A549 (cell line): ENCODE data around the gene ENTPD8. TPM values are rescaled to one million over a fixed set of nuclear protein-coding genes. Genes with fewer than 3 reads are reported as not detected.

Experiments used
- ATAC-seq, 2 experiments: fragments of 200-7000 bp in 1 of 2; fragments of >200 bp in 1 of 2; cut with Nextera tagmentation in 1 of 2; cut with Tn5 transposase in 1 of 2; 3 replicates each; pipeline versions ENCODE4 v1.8.0 to v1.9.1; 2018 to 2020; ENCODE audit warnings: mild to moderate bottlenecking in 1 of 2, moderate library complexity in 1 of 2
- CTCF ChIA-PET: fragments of 300-600 bp; sonication (Branson Sonifier 250); formaldehyde crosslinking; extraction: SDS; loops from one replicate; lab custom pipeline; 2021; ENCODE audit warnings: antibody characterized with exemption, inconsistent platforms; lab: Yijun Ruan, JAX
- POLR2A ChIA-PET: fragments of 350-600 bp; formaldehyde crosslinking; extraction: SDS; loops from one replicate; lab custom pipeline; 2021; ENCODE audit warnings: antibody characterized with exemption, inconsistent platforms; lab: Yijun Ruan, JAX
- DNase-seq, 2 experiments: peaks; one replicate each; pipeline versions ENCODE4 v3.0.0 to v3.0.0-alpha.2; 2011 to 2016; ENCODE audit warnings: low read depth in 1 of 2, low spot score in 1 of 2
- FAIRE-seq: peaks from 2 replicates; lab custom pipeline; 2011; peaks lifted over from hg19 to GRCh38; lab: Jason Lieb, UNC
- H3K27ac ChIP-seq, 2 experiments: fragments of >200 bp; sonication (Bioruptor Twin); formaldehyde crosslinking; 3 replicates each; pipeline ENCODE4 v1.5.1; 2016 to 2017
- H3K4me1 ChIP-seq: fragments of >200 bp; sonication (Bioruptor Twin); formaldehyde crosslinking; 3 replicates; pipeline ENCODE4 v1.6.1; 2016
- H3K4me2 ChIP-seq: fragments of >200 bp; sonication (Bioruptor Twin); formaldehyde crosslinking; 3 replicates; pipeline ENCODE4 v1.6.1; 2016
- H3K4me3 ChIP-seq: fragments of >200 bp; sonication (Bioruptor Twin); formaldehyde crosslinking; 3 replicates; pipeline ENCODE4 v1.5.1; 2016
- H3K9me3 ChIP-seq: fragments of >200 bp; sonication (Bioruptor Twin); formaldehyde crosslinking; 3 replicates; pipeline ENCODE4 v1.6.1; 2016
- BCL3 ChIP-seq: fragments of >200 bp; sonication (Bioruptor Twin); formaldehyde crosslinking; IDR thresholded peaks from 3 replicates; pipeline ENCODE4 v1.6.1; 2016
- BHLHE40 ChIP-seq: IDR thresholded peaks from 2 replicates; pipeline ENCODE4 v1.6.1; 2012; ENCODE audit warnings: low read depth, low read length, inconsistent platforms
- CBX8 ChIP-seq: fragments of 200-600 bp; sonication (generic); IDR thresholded peaks from 2 replicates; pipeline ENCODE4 v1.6.1; 2016
- CEBPB ChIP-seq, 2 experiments: fragments of >200 bp in 1 of 2; sonication (Bioruptor Twin) in 1 of 2; formaldehyde crosslinking in 1 of 2; IDR thresholded peaks; 2 replicates each; pipeline ENCODE4 v1.6.1; 2012 to 2016
- E2F6 ChIP-seq: IDR thresholded peaks from 2 replicates; pipeline ENCODE4 v1.6.1; 2012; ENCODE audit warnings: low read depth, borderline replicate concordance
- EHMT2 ChIP-seq: fragments of 200-600 bp; sonication (generic); IDR thresholded peaks from 2 replicates; pipeline ENCODE4 v1.6.1; 2016; ENCODE audit warnings: antibody characterized with exemption, low read depth, mild to moderate bottlenecking, moderate library complexity
- ESRRA ChIP-seq: fragments of 150-350 bp; IDR thresholded peaks from 2 replicates; pipeline ENCODE4 v1.6.1; 2014; ENCODE audit warnings: mild to moderate bottlenecking, low read length, borderline replicate concordance
- FOSB ChIP-seq: fragments of 250-450 bp; sonication (Bioruptor Pico); IDR thresholded peaks from 2 replicates; pipeline ENCODE4 v1.5.0; 2020; ENCODE audit warnings: mild to moderate bottlenecking, moderate library complexity
- FOSL2 ChIP-seq, 2 experiments: fragments of 450-650 bp in 1 of 2; fragments of >200 bp in 1 of 2; sonication (Bioruptor Twin) in 1 of 2; formaldehyde crosslinking; IDR thresholded peaks; 2 replicates each; pipeline versions ENCODE4 v1.5.0 to v1.6.1; 2016 to 2020; ENCODE audit warnings: mild to moderate bottlenecking in 1 of 2, moderate library complexity in 1 of 2
- FOXS1 ChIP-seq: fragments of 250-450 bp; sonication (Bioruptor Pico); IDR thresholded peaks from 2 replicates; pipeline ENCODE4 v1.5.0; 2020; ENCODE audit warnings: mild to moderate bottlenecking, moderate library complexity
- HDAC2 ChIP-seq: fragments of 200-600 bp; sonication (generic); IDR thresholded peaks from 2 replicates; pipeline ENCODE4 v1.6.1; 2016
- HEYL ChIP-seq: fragments of 250-450 bp; sonication (Bioruptor Pico); IDR thresholded peaks from 2 replicates; pipeline ENCODE4 v1.8.0; 2021; ENCODE audit warnings: mild to moderate bottlenecking, moderate library complexity
- HMGXB4 ChIP-seq: fragments of 250-450 bp; sonication (Bioruptor Pico); IDR thresholded peaks from 2 replicates; pipeline ENCODE4 v1.5.0; 2021; ENCODE audit warnings: mild to moderate bottlenecking, moderate library complexity, borderline replicate concordance
- JUN ChIP-seq, 2 experiments: fragments of >200 bp; sonication (Bioruptor Twin); formaldehyde crosslinking; IDR thresholded peaks; 2 replicates in 1 of 2; 3 replicates in 1 of 2; pipeline ENCODE4 v1.6.1; 2016 to 2017
- MAFK ChIP-seq: fragments of 450-650 bp; IDR thresholded peaks from 2 replicates; pipeline ENCODE4 v1.6.1; 2014; ENCODE audit not compliant: partially characterized antibody
- MYC ChIP-seq: IDR thresholded peaks from 2 replicates; pipeline ENCODE4 v1.6.1; 2012; ENCODE audit warnings: mild to moderate bottlenecking, inconsistent platforms, low read length, improper control_type of control experiment, borderline replicate concordance
- POLR2AphosphoS2 ChIP-seq: conservative IDR thresholded peaks from 2 replicates; pipeline ENCODE4 v1.6.1; 2012; ENCODE audit warnings: low read length, improper control_type of control experiment, inconsistent platforms
- RNF2 ChIP-seq: fragments of 200-600 bp; sonication (generic); IDR thresholded peaks from 2 replicates; pipeline ENCODE4 v1.6.1; 2016; ENCODE audit warnings: low read depth, mild to moderate bottlenecking, antibody characterized with exemption, moderate library complexity, borderline replicate concordance
- TP53 ChIP-seq: fragments of 250-450 bp; sonication (Bioruptor Pico); IDR thresholded peaks from 2 replicates; pipeline ENCODE4 v1.5.0; 2021; ENCODE audit warnings: mild to moderate bottlenecking, moderate library complexity
- ZC3H11A ChIP-seq: fragments of 450-650 bp; IDR thresholded peaks from 2 replicates; pipeline ENCODE4 v1.6.1; 2014; ENCODE audit warnings: antibody characterized with exemption, mild to moderate bottlenecking
- ZFP36 ChIP-seq: fragments of 450-650 bp; IDR thresholded peaks from 2 replicates; pipeline ENCODE4 v1.6.1; 2014; ENCODE audit warnings: borderline replicate concordance; ENCODE audit not compliant: partially characterized antibody
- ZNF302 ChIP-seq: fragments of 250-450 bp; sonication (Bioruptor Pico); IDR thresholded peaks from 2 replicates; pipeline ENCODE4 v1.9.0; 2021; ENCODE audit warnings: inconsistent platforms, mild to moderate bottlenecking, moderate library complexity
- ZSCAN20 ChIP-seq: fragments of 250-450 bp; sonication (Bioruptor Pico); IDR thresholded peaks from 2 replicates; pipeline ENCODE4 v1.8.0; 2022; ENCODE audit warnings: mild to moderate bottlenecking, moderate library complexity
- WGBS: methylation state at CpG from one replicate; pipeline ENCODE4 v1.1.6; 2017; ENCODE audit errors: missing lambda C conversion rate; 5-methylcytosine and 5-hydroxymethylcytosine counted together
- polyA plus RNA-seq, 4 experiments: library from polyadenylated mRNA; depleted of rRNA in 3 of 4; stranded (reverse); fragments of >200 nt; fragmentation: RNase III in 1 of 4; extraction: RNeasy Plus Mini Kit Qiagen cat#74134 plus additional on column Dnase treatment in 1 of 4; gene quantifications; 2 replicates in 3 of 4; 3 replicates in 1 of 4; pipeline ENCODE4 v1.2.3, GENCODE V29; 2011 to 2017

ENTPD8 gene
- polyA plus RNA-seq, 2 of the 4 experiments (the other 2 are of a cell fraction), result 0.18 to 0.36 TPM

- ChIA-PET CTCF (interaction anchor here (0.8 to 1.7 kb wide), 5 partner anchors 9 to 55 kb away, joined by 3 to 6 read pairs (median 3); partner anchors contain the start of genes EXD3 and NOXA1), POLR2A (no interaction called here)
- ATAC-seq (no peak), FAIRE-seq (no peak), DNase-seq (no peak)
- 84% methylated on average over 8 of the region's 11 CpGs for WGBS
- TF ChIP-seq POLR2AphosphoS2 (no peak), FOSB (CRISPR knock-in tag) (no peak)
- peaks cover 11% of the 10 kb centered on the region for H3K4me1 ChIP-seq
- H3K4me2 ChIP-seq, result no peak overlapping the region
- no peak overlapping the region for H3K4me3 ChIP-seq
- no peak overlapping the region for H3K27ac ChIP-seq
- H3K9me3 ChIP-seq, result peaks cover 17% of the 10 kb centered on the region
Observed at GRCh38 chr9:137478613-137478961, 37.4 kb upstream of the ENTPD8 start.

GRCh38 chr9:137477778-137478612 is 36.8 kb upstream of the ENTPD8 start:
- DNase-seq, result no peak
- Histone ChIP-seq H3K4me2 (no peak overlapping the region), H3K4me3 (no peak overlapping the region), H3K4me1 (peaks cover 11% of the 10 kb centered on the region), H3K27ac (no peak overlapping the region), H3K9me3 (peaks cover 17% of the 10 kb centered on the region)
- CTCF ChIA-PET, result interaction anchor here (0.8 to 1.7 kb wide), 3 partner anchors 10 to 55 kb away, joined by 3 to 6 read pairs (median 3); partner anchors contain the start of genes EXD3 and NOXA1
- POLR2A ChIA-PET, result no interaction called here
- no peak for ATAC-seq
- TF ChIP-seq TP53 (no peak), BHLHE40 (no peak), ZSCAN20 (CRISPR knock-in tag) (no peak), BCL3 (no peak), ZNF302 (CRISPR knock-in tag) (no peak), JUN (IDR thresholded peaks at IDR 0.05) (no peak), ESRRA (no peak), EHMT2 (no peak), FOXS1 (CRISPR knock-in tag) (no peak), ZC3H11A (no peak), MYC (no peak), MAFK (no peak), HEYL (no peak), FOSB (CRISPR knock-in tag) (no peak), CEBPB (IDR thresholded peaks at IDR 0.05) (no peak), E2F6 (no peak), FOSL2 (IDR thresholded peaks at IDR 0.05) (no peak), FOSL2 (CRISPR knock-in tag; IDR thresholded peaks at IDR 0.05) (no peak)
- no peak for FAIRE-seq
- WGBS, result 93% methylated on average over 5 of the region's 29 CpGs

- no peak overlapping the region for H3K4me2 ChIP-seq
- TF ChIP-seq HMGXB4 (CRISPR knock-in tag) (no peak), HDAC2 (no peak), ZNF302 (CRISPR knock-in tag) (no peak), CBX8 (no peak), RNF2 (no peak), BHLHE40 (no peak), ZFP36 (no peak), BCL3 (no peak), MAFK (no peak)
- TF ChIP-seq, all 56 proteins: peak for 0
- H3K27ac ChIP-seq, result no peak overlapping the region
- H3K4me3 ChIP-seq, result no peak overlapping the region
- DNase-seq (no peak), ATAC-seq (no peak), FAIRE-seq (no peak)
- peaks cover 17% of the 10 kb centered on the region for H3K9me3 ChIP-seq
- H3K4me1 ChIP-seq, result peaks cover 2% of the 10 kb centered on the region
- 81% methylated on average over 7 of the region's 11 CpGs for WGBS
- POLR2A ChIA-PET, result no interaction called here
- CTCF ChIA-PET, result no interaction called here
Observed at GRCh38 chr9:137476856-137477255, 35.7 kb upstream of the ENTPD8 start.
